AG04449 (cell line): ENCODE results near the gene NCAM2.
A peak's percentile ranks its signal among the peaks of the same experiment; 100 is the strongest.

Experiments
- CTCF ChIA-PET: fragments of 350-600 bp; formaldehyde crosslinking; extraction: SDS; loops from one replicate; lab custom pipeline; 2021; ENCODE audit warnings: antibody characterized with exemption; lab: Yijun Ruan, JAX
- POLR2A ChIA-PET: fragments of 400-600, 350-600 bp; formaldehyde crosslinking; extraction: SDS; loops from one replicate; lab custom pipeline; 2020; ENCODE audit warnings: antibody characterized with exemption, inconsistent platforms; lab: Yijun Ruan, JAX
- DNase-seq: peaks from one replicate; pipeline ENCODE4 v3.0.0-alpha.2; 2010; ENCODE audit warnings: low read depth, low spot score
- H3K4me3 ChIP-seq: 2 replicates; pipeline ENCODE4 v1.5.1; 2011; ENCODE audit warnings: low read depth, mild to moderate bottlenecking, control low read depth, low read length
- TF ChIP-seq, protein P1 (sequence below): IDR thresholded peaks from one replicate; pipeline ENCODE4 v1.5.1; 2011; ENCODE audit warnings: mild to moderate bottlenecking, moderate library complexity, low read length, control low read depth, inconsistent platforms; ENCODE audit not compliant: insufficient read depth; ENCODE audit errors: missing control alignments

The NCAM2 gene

DNA sequence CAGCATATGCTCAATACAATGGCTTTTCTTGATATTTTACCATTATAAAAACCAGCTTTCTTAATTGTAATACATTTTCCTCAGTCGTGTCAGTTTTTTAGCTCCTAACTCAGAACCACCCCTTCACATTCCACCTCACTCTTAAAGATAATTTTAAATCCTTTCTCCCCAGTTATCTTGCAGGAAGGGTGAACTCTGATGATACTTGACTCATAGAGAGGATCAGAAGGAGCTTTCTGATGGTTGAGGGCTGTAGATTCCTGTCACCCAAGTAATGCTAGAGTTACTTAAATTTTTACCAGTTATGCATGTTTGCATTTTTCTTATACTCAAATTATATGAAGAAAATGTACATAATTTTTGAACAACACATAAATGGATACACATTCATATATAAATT, 233.7 kb downstream of the NCAM2 start:
- ChIA-PET POLR2A (no interaction called here), CTCF (interaction anchor here (0.7 to 2.5 kb wide), 26 partner anchors 10 to 1572 kb away, joined by 3 to 15 read pairs (median 4); no protein-coding TSS in a partner anchor)
- no peak for DNase-seq
- TF ChIP-seq, protein P1, sequence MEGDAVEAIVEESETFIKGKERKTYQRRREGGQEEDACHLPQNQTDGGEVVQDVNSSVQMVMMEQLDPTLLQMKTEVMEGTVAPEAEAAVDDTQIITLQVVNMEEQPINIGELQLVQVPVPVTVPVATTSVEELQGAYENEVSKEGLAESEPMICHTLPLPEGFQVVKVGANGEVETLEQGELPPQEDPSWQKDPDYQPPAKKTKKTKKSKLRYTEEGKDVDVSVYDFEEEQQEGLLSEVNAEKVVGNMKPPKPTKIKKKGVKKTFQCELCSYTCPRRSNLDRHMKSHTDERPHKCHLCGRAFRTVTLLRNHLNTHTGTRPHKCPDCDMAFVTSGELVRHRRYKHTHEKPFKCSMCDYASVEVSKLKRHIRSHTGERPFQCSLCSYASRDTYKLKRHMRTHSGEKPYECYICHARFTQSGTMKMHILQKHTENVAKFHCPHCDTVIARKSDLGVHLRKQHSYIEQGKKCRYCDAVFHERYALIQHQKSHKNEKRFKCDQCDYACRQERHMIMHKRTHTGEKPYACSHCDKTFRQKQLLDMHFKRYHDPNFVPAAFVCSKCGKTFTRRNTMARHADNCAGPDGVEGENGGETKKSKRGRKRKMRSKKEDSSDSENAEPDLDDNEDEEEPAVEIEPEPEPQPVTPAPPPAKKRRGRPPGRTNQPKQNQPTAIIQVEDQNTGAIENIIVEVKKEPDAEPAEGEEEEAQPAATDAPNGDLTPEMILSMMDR, result no peak
- no peak overlapping the region for H3K4me3 ChIP-seq

DNA sequence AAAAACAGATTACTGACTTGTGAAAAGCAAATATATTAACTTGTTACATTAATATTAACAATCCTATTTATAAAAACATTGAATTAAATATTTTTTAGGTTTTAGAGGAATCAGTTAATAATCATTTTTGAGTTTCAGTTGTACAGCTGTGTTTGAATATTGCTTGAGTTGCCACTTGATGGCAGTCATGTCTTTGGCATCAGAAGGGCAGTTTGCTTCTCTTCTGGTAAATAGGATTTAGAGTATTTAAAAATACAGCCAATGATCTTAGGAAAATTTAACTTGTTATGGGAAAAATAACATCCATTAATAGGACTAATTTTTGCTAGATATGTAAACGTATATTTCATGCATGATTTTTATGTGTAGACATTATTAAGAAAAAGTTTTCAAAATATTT, 234.1 kb downstream of the NCAM2 start:
- POLR2A ChIA-PET, result no interaction called here
- TF ChIP-seq, protein P1, result peak; percentile 36
- peak; percentile 33 for DNase-seq

DNA sequence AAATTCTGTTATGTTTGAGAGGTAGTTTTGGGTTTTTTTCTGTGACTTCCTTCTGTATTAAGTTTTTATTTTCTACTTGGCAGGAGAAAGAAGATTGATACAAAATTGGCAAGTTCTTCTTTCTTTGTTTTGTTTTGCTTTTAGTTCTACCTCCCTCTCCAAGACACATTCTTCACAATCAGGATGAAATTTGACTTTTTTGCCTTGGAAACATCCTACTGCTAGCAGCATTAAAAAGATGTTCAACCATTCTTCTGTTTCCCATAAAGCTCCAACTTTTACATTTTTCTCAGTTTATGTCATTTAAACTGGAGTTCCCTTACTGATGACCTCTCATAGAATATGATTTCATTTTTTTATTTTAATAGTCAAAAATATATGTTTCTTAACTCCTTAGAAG, 234.8 kb downstream of the NCAM2 start:
- ChIA-PET CTCF (interaction anchor here (0.8 to 2.5 kb wide), 19 partner anchors 10 to 1560 kb away, joined by 3 to 15 read pairs (median 5); no protein-coding TSS in a partner anchor), POLR2A (interaction anchor here (0.6 kb wide), 1 partner anchor 234 kb away, joined by 3 read pairs; no protein-coding TSS in a partner anchor)
- H3K4me3 ChIP-seq, result no peak overlapping the region
- TF ChIP-seq, protein P1, result no peak
- DNase-seq, result no peak

More for the DNA sequence above, 234.1 kb downstream of the NCAM2 start:
- H3K4me3 ChIP-seq, result no peak overlapping the region
- CTCF ChIA-PET, result interaction anchor here (0.7 to 2.5 kb wide), 26 partner anchors 11 to 1572 kb away, joined by 3 to 15 read pairs (median 4); no protein-coding TSS in a partner anchor

DNA sequence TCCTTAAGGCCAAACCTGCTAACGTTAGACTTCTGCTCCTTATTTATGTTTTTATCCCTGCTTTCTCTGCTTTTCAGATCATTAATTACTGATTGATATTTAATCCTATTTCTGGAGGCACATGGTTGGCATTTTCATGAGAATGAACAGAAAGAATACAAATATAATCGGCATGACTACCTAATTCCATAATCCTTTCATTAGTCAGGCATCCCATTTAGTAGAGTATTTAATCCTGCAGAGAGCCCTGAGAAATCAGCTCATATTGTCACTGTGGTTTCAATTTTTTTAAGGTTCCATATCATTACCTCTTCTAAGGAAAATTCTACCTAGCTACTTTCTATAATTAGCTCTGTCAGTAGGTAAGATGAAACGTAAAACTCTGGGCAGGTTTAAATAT, 238.8 kb downstream of the NCAM2 start:
- TF ChIP-seq, protein P1, result no peak
- DNase-seq, result no peak
- no peak overlapping the region for H3K4me3 ChIP-seq
- ChIA-PET CTCF (no interaction called here), POLR2A (no interaction called here)

DNA sequence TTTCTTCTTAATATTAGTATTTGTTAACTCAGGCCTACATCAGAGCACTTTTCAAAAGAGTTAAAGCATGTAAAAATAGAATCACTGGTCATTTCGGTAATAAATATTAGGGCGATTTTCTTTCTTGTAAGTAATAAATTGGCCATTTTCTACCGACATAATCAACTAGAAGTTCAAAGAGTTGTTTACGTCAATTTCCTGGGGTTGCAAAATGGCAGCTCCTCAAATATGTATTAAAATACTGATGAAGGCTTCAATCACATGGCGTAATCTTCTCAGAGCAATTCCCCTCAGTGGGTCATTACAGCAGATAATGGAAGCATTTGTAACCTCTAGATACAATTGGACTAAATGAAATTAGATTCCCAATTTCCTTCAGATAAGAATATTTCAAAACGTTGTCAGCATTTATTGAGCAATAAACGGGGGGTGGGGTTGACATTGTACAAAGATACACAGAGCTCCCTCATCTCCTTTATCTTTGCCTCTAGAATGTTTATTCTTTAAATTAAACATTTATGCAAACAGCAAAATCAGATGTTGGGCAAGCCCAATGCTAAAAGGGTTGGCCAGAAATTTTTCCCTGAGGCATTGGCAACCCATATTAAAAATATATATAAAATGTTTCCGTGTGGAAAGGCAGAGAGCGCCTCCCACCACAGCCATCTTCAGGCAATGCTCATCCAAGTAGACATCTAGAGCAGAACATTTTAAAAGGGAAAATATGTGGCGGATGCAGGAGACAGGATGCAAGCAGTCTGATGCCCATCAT, 240.6 kb downstream of the NCAM2 start:
- TF ChIP-seq, protein P1, result no peak
- no peak for DNase-seq
- no peak overlapping the region for H3K4me3 ChIP-seq
- POLR2A ChIA-PET, result no interaction called here
- CTCF ChIA-PET, result no interaction called here

DNA sequence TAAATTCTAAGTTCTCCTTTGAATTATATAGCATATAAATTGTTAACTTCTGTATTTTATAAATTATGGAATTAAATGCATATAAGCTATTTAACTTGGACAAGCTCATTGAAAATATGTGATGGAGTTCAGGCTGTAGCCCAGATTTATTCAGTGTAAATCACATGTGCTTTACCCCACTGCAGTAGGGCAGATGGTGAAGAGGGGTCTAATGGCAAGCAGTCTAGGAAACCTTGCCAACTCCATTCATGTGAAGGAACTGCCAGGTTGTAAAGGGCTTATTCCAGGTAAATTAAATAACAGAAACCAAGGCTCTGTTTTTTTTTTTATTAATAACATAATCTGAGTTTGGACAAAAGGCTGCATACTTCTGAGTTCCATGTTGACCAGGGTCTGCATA, 243.2 kb downstream of the NCAM2 start:
- ChIA-PET POLR2A (no interaction called here), CTCF (no interaction called here)
- DNase-seq, result no peak
- no peak overlapping the region for H3K4me3 ChIP-seq
- TF ChIP-seq, protein P1, result no peak
